ENCODE results near the gene CDA. TPM values are rescaled to one million over a fixed set of nuclear protein-coding genes. Genes with fewer than 3 reads are reported as not detected.

CDA gene
- total and polyA plus RNA-seq, 2 donors (not counting 3 experiments of a cell fraction or from before 2014, with no cell fraction given), result 0.35 to 1.9 TPM

GRCh38 chr1:20600156-20600555 is 11.3 kb downstream of the CDA start:
- H3K9me1 ChIP-seq (replicated peaks; ENCODE audit: control insufficient read depth, extremely low read depth, insufficient read depth, low read length), result no peaks in the 10 kb centered on the region
- dilution Hi-C loops (cut with MboI; ENCODE audit: extremely low pct_ligation_motif_present, low sequenced_read_pairs), result no loop called here
- H3K4me1 ChIP-seq (ENCODE audit: control insufficient read depth, extremely low read depth, insufficient read depth, low read length), result peaks cover 6% of the 10 kb centered on the region
- no peak overlapping the region for H3K27ac ChIP-seq (ENCODE audit: insufficient read depth, low read depth, low read length)
- H3K27me3 ChIP-seq (ENCODE audit: control insufficient read depth in 2 of 2, insufficient read depth in 2 of 2, low read length in 2 of 2), result no peaks in the 10 kb centered on the region
- no peaks in the 10 kb centered on the region for H3K36me3 ChIP-seq (ENCODE audit: control insufficient read depth in 2 of 2, extremely low read depth in 1 of 2, insufficient read depth in 2 of 2, low read length in 2 of 2)
- CTCF ChIA-PET, result interaction anchor here (0.5 to 1.1 kb wide), 2 partner anchors 10 to 388 kb away, joined by 3 to 9 read pairs; no protein-coding TSS in a partner anchor
- H3K9ac ChIP-seq (replicated peaks; ENCODE audit: extremely low read depth, insufficient read depth, low read length), result no peak overlapping the region
- H3K4me3 ChIP-seq (replicated peaks in 1 of 3; ENCODE audit: insufficient read depth in 1 of 3, low read depth in 1 of 3, low read length in 3 of 3), result no peak overlapping the region
- H3K4me2 ChIP-seq (ENCODE audit: insufficient read depth, low read length), result no peak overlapping the region
- no peaks in the 10 kb centered on the region for H3K9me3 ChIP-seq (replicated peaks; ENCODE audit: control insufficient read depth, insufficient read depth, low read length)
- no peak for FAIRE-seq
- POLR2A ChIA-PET, result no interaction called here
- BruUV-seq (replicated peaks), result no TSS peak
- no peaks in the 10 kb centered on the region for H4K20me1 ChIP-seq (replicated peaks; ENCODE audit: control insufficient read depth, extremely low read depth, insufficient read depth, low read length)
- intact Hi-C loops (cut with micrococcal nuclease), result no loop called here
- H3K79me2 ChIP-seq (ENCODE audit: control insufficient read depth, insufficient read depth, low read length), result no peaks in the 10 kb centered on the region
- DNase-seq (ENCODE audit: low read depth, low spot score), result no peak
- TF ChIP-seq JUN (IDR thresholded peaks at IDR 0.05; ENCODE audit: borderline replicate concordance, insufficient read depth, insufficient read length, low read depth), result no peak
- TF ChIP-seq, protein P1, sequence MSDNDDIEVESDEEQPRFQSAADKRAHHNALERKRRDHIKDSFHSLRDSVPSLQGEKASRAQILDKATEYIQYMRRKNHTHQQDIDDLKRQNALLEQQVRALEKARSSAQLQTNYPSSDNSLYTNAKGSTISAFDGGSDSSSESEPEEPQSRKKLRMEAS (IDR thresholded peaks at IDR 0.05; ENCODE audit: insufficient read depth, insufficient read length), result no peak
- TF ChIP-seq POLR2AphosphoS5 (IDR thresholded peaks at IDR 0.05; ENCODE audit: insufficient read depth, low read depth, low read length), result no peak
- no peak for TF ChIP-seq POLR2A (IDR thresholded peaks at IDR 0.05; ENCODE audit: low read depth, low read length)
- no peak for TF ChIP-seq MYC (IDR thresholded peaks at IDR 0.05; ENCODE audit: low read depth, low read length)
- no peak for TF ChIP-seq CTCF (IDR thresholded peaks at IDR 0.05; ENCODE audit: extremely low read depth in 1 of 2, insufficient read depth in 1 of 2, low read depth in 1 of 2, low read length in 2 of 2)
- no peak for TF ChIP-seq EZH2 (IDR thresholded peaks at IDR 0.05; ENCODE audit: borderline replicate concordance, low read depth, low read length, severe bottlenecking)
- no peak for TF ChIP-seq FOS (IDR thresholded peaks at IDR 0.05; ENCODE audit: borderline replicate concordance, insufficient read depth, low read length)
- no peak for TF ChIP-seq GATA2 (IDR thresholded peaks at IDR 0.05; ENCODE audit: insufficient read depth, insufficient read length, low read depth, low read length)
- no peak overlapping the region for H2AFZ ChIP-seq (ENCODE audit: low read depth, low read length)
